K562 (cell line): ENCODE measurements around the gene PTCH1. TPM values are rescaled to one million over a fixed set of nuclear protein-coding genes. Genes with fewer than 3 reads are reported as not detected.

Source experiments
- CREM ChIP-seq: IDR thresholded peaks from 2 replicates; pipeline ENCODE4 v1.6.1; 2014; ENCODE audit warnings: antibody characterized with exemption, low read depth
- HNRNPL ChIP-seq: fragments of 200-400 bp; formaldehyde crosslinking; IDR thresholded peaks from 2 replicates; pipeline ENCODE4 v1.6.1; 2017; ENCODE audit warnings: low read depth, mild to moderate bottlenecking, low read length
- LCOR ChIP-seq: sonication (generic); formaldehyde crosslinking; IDR thresholded peaks from 2 replicates; pipeline ENCODE4 v1.8.0; 2022; ENCODE audit warnings: mild to moderate bottlenecking, missing genetic modification reagents
- polyA plus RNA-seq, 8 experiments: library from polyadenylated mRNA; depleted of rRNA in 4 of 8; stranded (reverse) in 5 of 8; unstranded in 3 of 8; fragments of >200 nt; fragmentation: Nextera tagmentation in 2 of 8; fragmentation: Illumina TruSeq in 1 of 8; extraction: Ambion mirVana in 2 of 8; extraction: Trizol in 1 of 8; gene quantifications; 2 replicates each; pipeline versions ENCODE4 v1.2.1 to v1.2.3, GENCODE V29; 2011 to 2014; ENCODE audit warnings: inconsistent platforms in 1 of 8, missing spikeins in 1 of 8
- total RNA-seq, 7 experiments: library from RNA; depleted of rRNA in 6 of 7; stranded (reverse); fragments of >200 nt in 6 of 7; fragmentation: Illumina TruSeq in 2 of 7; extraction: Trizol in 2 of 7; gene quantifications; 2 replicates each; pipeline versions ENCODE4 v1.2.1 to v1.2.3, GENCODE V29; 2011 to 2021; ENCODE audit warnings: low replicate concordance in 1 of 7
- TF ChIP-seq, protein P1 (sequence below): fragments of 450-650 bp; IDR thresholded peaks from 2 replicates; pipeline ENCODE4 v1.6.1; 2016; ENCODE audit warnings: mild to moderate bottlenecking, moderate library complexity
- TF ChIP-seq, protein P2 (sequence below), 2 experiments: fragments of 250-450 bp in 1 of 2; fragments of 450-650 bp in 1 of 2; sonication (Bioruptor Pico) in 1 of 2; IDR thresholded peaks; 2 replicates each; pipeline versions ENCODE4 v1.6.1 to v1.8.0; 2016 to 2021; ENCODE audit warnings: mild to moderate bottlenecking in 2 of 2, moderate library complexity in 2 of 2, missing compliant biosample characterization in 1 of 2, missing genetic modification characterization in 1 of 2
- TF ChIP-seq, protein P3 (sequence below), 3 experiments: IDR thresholded peaks in 2 of 3; conservative IDR thresholded peaks in 1 of 3; 2 replicates each; pipeline ENCODE4 v1.5.1; 2011 to 2012; ENCODE audit warnings: low read length in 3 of 3, mild to moderate bottlenecking in 3 of 3, control low read depth in 2 of 3, improper control_type of control experiment in 1 of 3, inconsistent platforms in 1 of 3, low read depth in 1 of 3, mixed read lengths in 1 of 3, moderate library complexity in 1 of 3; ENCODE audit not compliant: insufficient read depth in 2 of 3
- TF ChIP-seq, protein P4 (sequence below): sonication (generic); formaldehyde crosslinking; IDR thresholded peaks from 2 replicates; pipeline ENCODE4 v1.9.0; 2022; ENCODE audit warnings: mild to moderate bottlenecking, missing genetic modification reagents
- TF ChIP-seq, protein P5 (sequence below): sonication (generic); formaldehyde crosslinking; IDR thresholded peaks from 2 replicates; pipeline ENCODE4 v1.8.0; 2022; ENCODE audit warnings: mild to moderate bottlenecking, missing genetic modification reagents, borderline replicate concordance

PTCH1 gene
- total and polyA plus RNA-seq, 9 of the 15 experiments (the other 6 are each of a cell fraction or from before 2014, with no cell fraction given), result 0.70 to 9.9 (median 3.8) TPM

DNA sequence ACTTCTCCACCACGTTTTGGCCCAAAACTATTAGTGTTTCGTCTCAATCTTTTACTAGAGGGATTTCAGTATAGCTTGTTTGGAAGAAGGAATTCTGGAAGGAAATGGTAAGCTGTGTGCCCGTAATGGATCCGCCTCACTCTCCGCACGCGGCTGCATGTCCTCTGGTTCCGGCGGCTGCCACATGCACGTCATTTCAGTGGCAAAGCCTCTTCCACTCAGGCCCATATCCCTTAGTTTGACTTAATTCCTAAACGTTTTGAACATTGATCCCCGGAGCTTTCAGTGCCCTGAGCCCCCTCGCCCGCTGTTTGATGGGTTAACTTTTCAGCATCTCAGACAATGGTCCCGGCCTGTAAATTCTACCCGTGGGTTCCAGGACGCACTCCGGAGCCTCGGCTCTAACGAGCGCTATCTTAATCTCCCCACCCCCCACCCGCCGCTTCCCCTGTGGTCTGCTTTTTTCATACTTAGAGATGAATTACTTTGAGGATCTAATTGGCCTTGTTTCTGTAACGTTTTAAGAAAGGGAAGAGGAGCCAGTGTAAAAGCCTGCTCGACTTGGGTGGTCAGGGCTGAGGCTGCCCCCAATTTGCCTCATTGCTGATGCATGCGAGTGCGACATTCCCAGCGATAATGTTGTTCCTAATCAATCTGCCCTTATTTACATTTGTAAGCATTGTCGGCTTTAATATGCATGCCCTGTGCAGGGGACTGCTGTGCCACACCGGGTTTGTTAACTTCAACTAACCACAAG, 4.6 kb downstream of the PTCH1 start (continued):
- TF ChIP-seq, protein P1, sequence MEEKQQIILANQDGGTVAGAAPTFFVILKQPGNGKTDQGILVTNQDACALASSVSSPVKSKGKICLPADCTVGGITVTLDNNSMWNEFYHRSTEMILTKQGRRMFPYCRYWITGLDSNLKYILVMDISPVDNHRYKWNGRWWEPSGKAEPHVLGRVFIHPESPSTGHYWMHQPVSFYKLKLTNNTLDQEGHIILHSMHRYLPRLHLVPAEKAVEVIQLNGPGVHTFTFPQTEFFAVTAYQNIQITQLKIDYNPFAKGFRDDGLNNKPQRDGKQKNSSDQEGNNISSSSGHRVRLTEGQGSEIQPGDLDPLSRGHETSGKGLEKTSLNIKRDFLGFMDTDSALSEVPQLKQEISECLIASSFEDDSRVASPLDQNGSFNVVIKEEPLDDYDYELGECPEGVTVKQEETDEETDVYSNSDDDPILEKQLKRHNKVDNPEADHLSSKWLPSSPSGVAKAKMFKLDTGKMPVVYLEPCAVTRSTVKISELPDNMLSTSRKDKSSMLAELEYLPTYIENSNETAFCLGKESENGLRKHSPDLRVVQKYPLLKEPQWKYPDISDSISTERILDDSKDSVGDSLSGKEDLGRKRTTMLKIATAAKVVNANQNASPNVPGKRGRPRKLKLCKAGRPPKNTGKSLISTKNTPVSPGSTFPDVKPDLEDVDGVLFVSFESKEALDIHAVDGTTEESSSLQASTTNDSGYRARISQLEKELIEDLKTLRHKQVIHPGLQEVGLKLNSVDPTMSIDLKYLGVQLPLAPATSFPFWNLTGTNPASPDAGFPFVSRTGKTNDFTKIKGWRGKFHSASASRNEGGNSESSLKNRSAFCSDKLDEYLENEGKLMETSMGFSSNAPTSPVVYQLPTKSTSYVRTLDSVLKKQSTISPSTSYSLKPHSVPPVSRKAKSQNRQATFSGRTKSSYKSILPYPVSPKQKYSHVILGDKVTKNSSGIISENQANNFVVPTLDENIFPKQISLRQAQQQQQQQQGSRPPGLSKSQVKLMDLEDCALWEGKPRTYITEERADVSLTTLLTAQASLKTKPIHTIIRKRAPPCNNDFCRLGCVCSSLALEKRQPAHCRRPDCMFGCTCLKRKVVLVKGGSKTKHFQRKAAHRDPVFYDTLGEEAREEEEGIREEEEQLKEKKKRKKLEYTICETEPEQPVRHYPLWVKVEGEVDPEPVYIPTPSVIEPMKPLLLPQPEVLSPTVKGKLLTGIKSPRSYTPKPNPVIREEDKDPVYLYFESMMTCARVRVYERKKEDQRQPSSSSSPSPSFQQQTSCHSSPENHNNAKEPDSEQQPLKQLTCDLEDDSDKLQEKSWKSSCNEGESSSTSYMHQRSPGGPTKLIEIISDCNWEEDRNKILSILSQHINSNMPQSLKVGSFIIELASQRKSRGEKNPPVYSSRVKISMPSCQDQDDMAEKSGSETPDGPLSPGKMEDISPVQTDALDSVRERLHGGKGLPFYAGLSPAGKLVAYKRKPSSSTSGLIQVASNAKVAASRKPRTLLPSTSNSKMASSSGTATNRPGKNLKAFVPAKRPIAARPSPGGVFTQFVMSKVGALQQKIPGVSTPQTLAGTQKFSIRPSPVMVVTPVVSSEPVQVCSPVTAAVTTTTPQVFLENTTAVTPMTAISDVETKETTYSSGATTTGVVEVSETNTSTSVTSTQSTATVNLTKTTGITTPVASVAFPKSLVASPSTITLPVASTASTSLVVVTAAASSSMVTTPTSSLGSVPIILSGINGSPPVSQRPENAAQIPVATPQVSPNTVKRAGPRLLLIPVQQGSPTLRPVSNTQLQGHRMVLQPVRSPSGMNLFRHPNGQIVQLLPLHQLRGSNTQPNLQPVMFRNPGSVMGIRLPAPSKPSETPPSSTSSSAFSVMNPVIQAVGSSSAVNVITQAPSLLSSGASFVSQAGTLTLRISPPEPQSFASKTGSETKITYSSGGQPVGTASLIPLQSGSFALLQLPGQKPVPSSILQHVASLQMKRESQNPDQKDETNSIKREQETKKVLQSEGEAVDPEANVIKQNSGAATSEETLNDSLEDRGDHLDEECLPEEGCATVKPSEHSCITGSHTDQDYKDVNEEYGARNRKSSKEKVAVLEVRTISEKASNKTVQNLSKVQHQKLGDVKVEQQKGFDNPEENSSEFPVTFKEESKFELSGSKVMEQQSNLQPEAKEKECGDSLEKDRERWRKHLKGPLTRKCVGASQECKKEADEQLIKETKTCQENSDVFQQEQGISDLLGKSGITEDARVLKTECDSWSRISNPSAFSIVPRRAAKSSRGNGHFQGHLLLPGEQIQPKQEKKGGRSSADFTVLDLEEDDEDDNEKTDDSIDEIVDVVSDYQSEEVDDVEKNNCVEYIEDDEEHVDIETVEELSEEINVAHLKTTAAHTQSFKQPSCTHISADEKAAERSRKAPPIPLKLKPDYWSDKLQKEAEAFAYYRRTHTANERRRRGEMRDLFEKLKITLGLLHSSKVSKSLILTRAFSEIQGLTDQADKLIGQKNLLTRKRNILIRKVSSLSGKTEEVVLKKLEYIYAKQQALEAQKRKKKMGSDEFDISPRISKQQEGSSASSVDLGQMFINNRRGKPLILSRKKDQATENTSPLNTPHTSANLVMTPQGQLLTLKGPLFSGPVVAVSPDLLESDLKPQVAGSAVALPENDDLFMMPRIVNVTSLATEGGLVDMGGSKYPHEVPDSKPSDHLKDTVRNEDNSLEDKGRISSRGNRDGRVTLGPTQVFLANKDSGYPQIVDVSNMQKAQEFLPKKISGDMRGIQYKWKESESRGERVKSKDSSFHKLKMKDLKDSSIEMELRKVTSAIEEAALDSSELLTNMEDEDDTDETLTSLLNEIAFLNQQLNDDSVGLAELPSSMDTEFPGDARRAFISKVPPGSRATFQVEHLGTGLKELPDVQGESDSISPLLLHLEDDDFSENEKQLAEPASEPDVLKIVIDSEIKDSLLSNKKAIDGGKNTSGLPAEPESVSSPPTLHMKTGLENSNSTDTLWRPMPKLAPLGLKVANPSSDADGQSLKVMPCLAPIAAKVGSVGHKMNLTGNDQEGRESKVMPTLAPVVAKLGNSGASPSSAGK, result peak; percentile 74
- TF ChIP-seq, protein P2, sequence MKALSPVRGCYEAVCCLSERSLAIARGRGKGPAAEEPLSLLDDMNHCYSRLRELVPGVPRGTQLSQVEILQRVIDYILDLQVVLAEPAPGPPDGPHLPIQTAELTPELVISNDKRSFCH (CRISPR knock-in tag; IDR thresholded peaks at IDR 0.05), result no peak
- TF ChIP-seq, protein P2 (tag; IDR thresholded peaks at IDR 0.05), result 0 out of 2 replicates have a peak, but pooled peaks have one; percentile 29
- TF ChIP-seq, protein P3, sequence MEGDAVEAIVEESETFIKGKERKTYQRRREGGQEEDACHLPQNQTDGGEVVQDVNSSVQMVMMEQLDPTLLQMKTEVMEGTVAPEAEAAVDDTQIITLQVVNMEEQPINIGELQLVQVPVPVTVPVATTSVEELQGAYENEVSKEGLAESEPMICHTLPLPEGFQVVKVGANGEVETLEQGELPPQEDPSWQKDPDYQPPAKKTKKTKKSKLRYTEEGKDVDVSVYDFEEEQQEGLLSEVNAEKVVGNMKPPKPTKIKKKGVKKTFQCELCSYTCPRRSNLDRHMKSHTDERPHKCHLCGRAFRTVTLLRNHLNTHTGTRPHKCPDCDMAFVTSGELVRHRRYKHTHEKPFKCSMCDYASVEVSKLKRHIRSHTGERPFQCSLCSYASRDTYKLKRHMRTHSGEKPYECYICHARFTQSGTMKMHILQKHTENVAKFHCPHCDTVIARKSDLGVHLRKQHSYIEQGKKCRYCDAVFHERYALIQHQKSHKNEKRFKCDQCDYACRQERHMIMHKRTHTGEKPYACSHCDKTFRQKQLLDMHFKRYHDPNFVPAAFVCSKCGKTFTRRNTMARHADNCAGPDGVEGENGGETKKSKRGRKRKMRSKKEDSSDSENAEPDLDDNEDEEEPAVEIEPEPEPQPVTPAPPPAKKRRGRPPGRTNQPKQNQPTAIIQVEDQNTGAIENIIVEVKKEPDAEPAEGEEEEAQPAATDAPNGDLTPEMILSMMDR (IDR thresholded peaks at IDR 0.05 in 2 of 3, conservative IDR thresholded peaks at IDR 0.05 in 1 of 3; ENCODE audit: insufficient read depth in 2 of 3, low read depth in 1 of 3, low read length in 3 of 3), result no peak
- TF ChIP-seq, protein P4, sequence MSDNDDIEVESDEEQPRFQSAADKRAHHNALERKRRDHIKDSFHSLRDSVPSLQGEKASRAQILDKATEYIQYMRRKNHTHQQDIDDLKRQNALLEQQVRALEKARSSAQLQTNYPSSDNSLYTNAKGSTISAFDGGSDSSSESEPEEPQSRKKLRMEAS (CRISPR knock-in tag), result peak; percentile 27; the same call in 1 of the 2 replicates
- TF ChIP-seq, protein P5, sequence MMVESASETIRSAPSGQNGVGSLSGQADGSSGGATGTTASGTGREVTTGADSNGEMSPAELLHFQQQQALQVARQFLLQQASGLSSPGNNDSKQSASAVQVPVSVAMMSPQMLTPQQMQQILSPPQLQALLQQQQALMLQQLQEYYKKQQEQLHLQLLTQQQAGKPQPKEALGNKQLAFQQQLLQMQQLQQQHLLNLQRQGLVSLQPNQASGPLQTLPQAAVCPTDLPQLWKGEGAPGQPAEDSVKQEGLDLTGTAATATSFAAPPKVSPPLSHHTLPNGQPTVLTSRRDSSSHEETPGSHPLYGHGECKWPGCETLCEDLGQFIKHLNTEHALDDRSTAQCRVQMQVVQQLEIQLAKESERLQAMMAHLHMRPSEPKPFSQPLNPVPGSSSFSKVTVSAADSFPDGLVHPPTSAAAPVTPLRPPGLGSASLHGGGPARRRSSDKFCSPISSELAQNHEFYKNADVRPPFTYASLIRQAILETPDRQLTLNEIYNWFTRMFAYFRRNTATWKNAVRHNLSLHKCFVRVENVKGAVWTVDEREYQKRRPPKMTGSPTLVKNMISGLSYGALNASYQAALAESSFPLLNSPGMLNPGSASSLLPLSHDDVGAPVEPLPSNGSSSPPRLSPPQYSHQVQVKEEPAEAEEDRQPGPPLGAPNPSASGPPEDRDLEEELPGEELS (CRISPR knock-in tag), result no peak
- TF ChIP-seq CREM (peak; percentile 60; the same call in 1 of the 2 replicates), HNRNPL (0 out of 2 replicates have a peak, but pooled peaks have one; percentile 31), LCOR (CRISPR knock-in tag) (0 out of 2 replicates have a peak, but pooled peaks have one; percentile 24)
